Gastrocnemius medialis (tissue), 4 donors: ENCODE data around the gene GSTK1. TPM values are rescaled to one million over a fixed set of nuclear protein-coding genes. Genes with fewer than 3 reads are reported as not detected.

ENCODE experiments used
- ATAC-seq, 2 donors: fragments of 150-250 bp; one replicate each; pipeline ENCODE4 v1.9.1; 2016
- DNase-seq, 2 donors: peaks; one replicate each; pipeline ENCODE4 v3.0.0-alpha.2; 2019
- H3K27ac ChIP-seq, 4 donors: fragments of 200-600 bp; sonication (generic); 1 replicate in 1 of 4; 2 replicates in 3 of 4; pipeline ENCODE4 v1.5.1; 2016 to 2018; ENCODE audit warnings: mild to moderate bottlenecking in 2 of 4, moderate library complexity in 1 of 4
- H3K27me3 ChIP-seq, 3 donors: fragments of 200-600 bp; sonication (generic) in 2 of 3; 1 replicate in 1 of 3; 2 replicates in 2 of 3; pipeline versions ENCODE4 v1.5.1 to v1.6.0; 2016 to 2019; ENCODE audit warnings: mild to moderate bottlenecking in 1 of 3, moderate library complexity in 1 of 3
- H3K36me3 ChIP-seq, 2 donors: fragments of 200-600 bp; sonication (generic) in 1 of 2; one replicate each; pipeline ENCODE4 v1.5.1; 2017 to 2018
- H3K4me1 ChIP-seq, 2 donors: fragments of 200-600 bp; sonication (generic) in 1 of 2; one replicate each; pipeline ENCODE4 v1.5.1; 2016 to 2017; ENCODE audit warnings: mild to moderate bottlenecking in 2 of 2
- H3K4me3 ChIP-seq, 4 donors: fragments of 200-600 bp; sonication (generic) in 3 of 4; 1 replicate in 1 of 4; 2 replicates in 3 of 4; pipeline ENCODE4 v1.5.1; 2016 to 2019; ENCODE audit warnings: mild to moderate bottlenecking in 2 of 4
- H3K9me3 ChIP-seq, 3 donors: fragments of 200-600 bp; sonication (generic) in 2 of 3; 1 replicate in 1 of 3; 2 replicates in 2 of 3; pipeline ENCODE4 v1.5.1; 2016 to 2019
- POLR2A ChIP-seq, 2 donors: fragments of 450-650 bp; IDR thresholded peaks; one replicate each; pipeline ENCODE4 v1.6.1; 2017; ENCODE audit warnings: antibody characterized with exemption in 2 of 2, mild to moderate bottlenecking in 2 of 2, moderate library complexity in 2 of 2
- in situ Hi-C, 4 donors: fragments of 200-750 bp; cut with MboI; loops; one replicate each; pipeline versions ENCODE4 v1.15.0 to v1.8.0; 2017; ENCODE audit warnings: low sequenced_read_pairs in 4 of 4
- intact Hi-C: fragments of 100-400 bp; cut with DNase I; formaldehyde crosslinking; loops from one replicate; pipeline ENCODE4 v1.15.1; 2023; ENCODE audit warnings: low total_unique reads
- total RNA-seq, 4 donors: library from RNA; depleted of rRNA; stranded (reverse); fragments of >200 nt; gene quantifications; one replicate each; pipeline versions ENCODE4 v1.1.0 to v1.2.3, GENCODE V29; 2016
- TF ChIP-seq, protein P1 (sequence below), 5 experiments: fragments of 450-650 bp in 3 of 5; fragments of 200-600 bp in 2 of 5; sonication (generic) in 2 of 5; IDR thresholded peaks in 4 of 5; conservative IDR thresholded peaks in 1 of 5; 1 replicate in 4 of 5; 2 replicates in 1 of 5; pipeline ENCODE4 v1.5.1; 2016 to 2019; ENCODE audit warnings: antibody characterized with exemption in 5 of 5, mild to moderate bottlenecking in 3 of 5, moderate library complexity in 3 of 5

The GSTK1 gene
- total RNA-seq, 4 donors from 2014 or later = 59.5 to 114 (median 85.0) TPM

DNA sequence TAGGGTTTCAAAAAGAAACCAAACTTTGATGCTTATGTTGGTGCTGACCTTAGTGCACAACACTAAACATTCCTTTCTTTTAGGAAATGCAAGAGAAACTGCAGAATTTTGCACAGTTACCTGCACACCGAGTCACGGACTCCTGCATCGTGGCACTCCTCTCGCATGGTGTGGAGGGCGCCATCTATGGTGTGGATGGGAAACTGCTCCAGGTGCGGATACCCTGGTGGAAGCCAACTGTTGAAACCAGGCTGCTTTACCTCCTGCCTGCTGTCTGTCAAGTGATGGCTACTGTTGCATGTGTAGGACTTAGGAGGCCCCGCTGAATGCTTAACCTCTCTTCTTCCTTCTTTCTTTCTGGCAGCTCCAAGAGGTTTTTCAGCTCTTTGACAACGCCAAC lies 36.6 kb downstream of the GSTK1 start:
- intact Hi-C loops (no loop called here), in situ Hi-C loops (loop anchor here in 2 of 4 donors (5.0 to 25.0 kb wide), 2 partner anchors 48 to 587 kb away; no protein-coding TSS in a partner anchor)
- TF ChIP-seq POLR2A (IDR thresholded peaks at IDR 0.05) = no peak
- TF ChIP-seq, protein P1, sequence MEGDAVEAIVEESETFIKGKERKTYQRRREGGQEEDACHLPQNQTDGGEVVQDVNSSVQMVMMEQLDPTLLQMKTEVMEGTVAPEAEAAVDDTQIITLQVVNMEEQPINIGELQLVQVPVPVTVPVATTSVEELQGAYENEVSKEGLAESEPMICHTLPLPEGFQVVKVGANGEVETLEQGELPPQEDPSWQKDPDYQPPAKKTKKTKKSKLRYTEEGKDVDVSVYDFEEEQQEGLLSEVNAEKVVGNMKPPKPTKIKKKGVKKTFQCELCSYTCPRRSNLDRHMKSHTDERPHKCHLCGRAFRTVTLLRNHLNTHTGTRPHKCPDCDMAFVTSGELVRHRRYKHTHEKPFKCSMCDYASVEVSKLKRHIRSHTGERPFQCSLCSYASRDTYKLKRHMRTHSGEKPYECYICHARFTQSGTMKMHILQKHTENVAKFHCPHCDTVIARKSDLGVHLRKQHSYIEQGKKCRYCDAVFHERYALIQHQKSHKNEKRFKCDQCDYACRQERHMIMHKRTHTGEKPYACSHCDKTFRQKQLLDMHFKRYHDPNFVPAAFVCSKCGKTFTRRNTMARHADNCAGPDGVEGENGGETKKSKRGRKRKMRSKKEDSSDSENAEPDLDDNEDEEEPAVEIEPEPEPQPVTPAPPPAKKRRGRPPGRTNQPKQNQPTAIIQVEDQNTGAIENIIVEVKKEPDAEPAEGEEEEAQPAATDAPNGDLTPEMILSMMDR (IDR thresholded peaks at IDR 0.05 in 4 of 5, conservative IDR thresholded peaks at IDR 0.05 in 1 of 5) = peak in 4 of 5 experiments; percentile 14 to 53 (median 22)
- H3K4me3 ChIP-seq = no peak overlapping the region
- H3K27ac ChIP-seq = peak overlapping the region in 1 of 4 donors; percentile 12
- no peaks in the 10 kb centered on the region for H3K27me3 ChIP-seq
- ATAC-seq (peak in 1 of 2 donors; percentile 60), DNase-seq (no peak)
- no peaks in the 10 kb centered on the region for H3K9me3 ChIP-seq
- peaks cover 0 to 13% of the 10 kb centered on the region in 2 donors for H3K4me1 ChIP-seq
- H3K36me3 ChIP-seq = peaks cover 0 to 71% of the 10 kb centered on the region in 2 donors

DNA sequence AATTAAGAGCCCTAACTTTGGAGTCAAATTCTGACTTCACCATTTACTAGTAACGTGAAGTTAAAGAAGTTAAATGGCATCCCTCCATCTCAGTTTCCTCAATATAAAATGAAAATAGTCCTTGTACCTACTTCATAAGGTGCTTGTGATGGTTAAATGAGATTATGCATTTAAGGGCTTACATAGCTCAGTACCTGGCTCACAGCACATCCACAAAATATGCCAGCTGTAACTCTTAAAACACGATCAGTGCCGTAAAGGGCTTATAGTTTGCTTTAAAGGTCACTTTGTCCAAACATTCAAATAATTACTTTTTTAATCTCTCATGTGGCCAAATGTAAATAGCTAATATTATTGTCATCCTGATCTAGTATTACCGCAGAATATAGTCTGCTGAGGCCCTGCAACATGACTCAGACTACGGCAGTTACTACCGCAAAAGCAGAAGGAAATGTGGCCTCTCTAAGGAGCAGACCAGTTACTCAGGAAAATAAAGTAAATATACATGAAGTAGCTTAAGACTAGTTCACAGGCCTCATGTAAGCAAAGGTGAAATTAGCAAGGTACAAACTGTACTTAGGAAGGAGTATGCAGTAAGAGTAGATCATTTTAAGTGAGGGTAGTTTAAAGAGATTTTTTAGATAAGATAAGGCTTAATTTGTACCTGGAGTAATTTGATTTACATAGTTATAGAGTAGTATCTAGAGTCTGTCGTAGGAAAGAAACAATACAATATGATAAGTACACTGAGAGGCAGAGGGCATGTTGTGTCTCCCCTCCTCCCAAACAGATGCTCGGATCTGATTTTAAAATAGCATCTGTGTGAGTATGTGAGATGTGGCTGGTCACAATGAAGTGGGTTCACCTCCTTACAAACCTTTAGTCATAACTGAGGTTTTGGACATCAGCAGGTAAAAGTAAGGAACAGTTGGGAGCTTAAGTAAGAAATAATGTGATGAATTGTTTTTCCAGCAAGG lies 38.0 kb downstream of the GSTK1 start:
- peaks cover 0 to 13% of the 10 kb centered on the region in 2 donors for H3K4me1 ChIP-seq
- ATAC-seq (no peak), DNase-seq (no peak)
- no peaks in the 10 kb centered on the region for H3K27me3 ChIP-seq
- H3K27ac ChIP-seq = no peak overlapping the region
- intact Hi-C loops = no loop called here
- H3K4me3 ChIP-seq = no peak overlapping the region
- no peak for TF ChIP-seq POLR2A (IDR thresholded peaks at IDR 0.05)
- TF ChIP-seq, protein P1 (IDR thresholded peaks at IDR 0.05 in 4 of 5, conservative IDR thresholded peaks at IDR 0.05 in 1 of 5) = no peak
- no peaks in the 10 kb centered on the region for H3K9me3 ChIP-seq
- in situ Hi-C loops = no loop called here
- H3K36me3 ChIP-seq = peaks cover 0 to 68% of the 10 kb centered on the region in 2 donors

DNA sequence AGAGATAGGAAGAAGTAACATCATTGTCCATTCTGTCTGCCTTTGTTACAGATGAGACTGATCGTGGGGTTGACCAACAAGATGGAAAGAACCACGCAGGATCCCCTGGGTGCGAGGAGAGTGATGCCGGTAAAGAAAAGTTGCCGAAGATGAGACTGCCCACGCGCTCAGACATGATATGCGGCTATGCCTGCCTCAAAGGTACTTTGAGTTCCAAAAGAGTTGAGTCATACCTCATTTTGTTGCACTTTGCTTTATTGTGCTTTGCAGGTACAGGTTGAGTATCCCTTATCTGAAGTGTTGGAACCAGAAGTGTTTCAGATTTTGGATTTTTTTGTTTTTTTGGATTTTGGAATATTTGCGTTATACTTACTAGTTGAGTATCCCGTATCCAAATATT lies 40.5 kb downstream of the GSTK1 start:
- Histone ChIP-seq H3K27ac (no peak overlapping the region), H3K36me3 (peaks cover 0 to 68% of the 10 kb centered on the region in 2 donors), H3K9me3 (no peaks in the 10 kb centered on the region), H3K4me3 (no peak overlapping the region), H3K4me1 (peaks cover 10 to 17% of the 10 kb centered on the region in 2 donors), H3K27me3 (no peaks in the 10 kb centered on the region)
- in situ Hi-C loops (no loop called here), intact Hi-C loops (no loop called here)
- ATAC-seq (no peak), DNase-seq (no peak)
- TF ChIP-seq POLR2A (IDR thresholded peaks at IDR 0.05) = no peak
- TF ChIP-seq, protein P1 (IDR thresholded peaks at IDR 0.05 in 4 of 5, conservative IDR thresholded peaks at IDR 0.05 in 1 of 5) = no peak

DNA sequence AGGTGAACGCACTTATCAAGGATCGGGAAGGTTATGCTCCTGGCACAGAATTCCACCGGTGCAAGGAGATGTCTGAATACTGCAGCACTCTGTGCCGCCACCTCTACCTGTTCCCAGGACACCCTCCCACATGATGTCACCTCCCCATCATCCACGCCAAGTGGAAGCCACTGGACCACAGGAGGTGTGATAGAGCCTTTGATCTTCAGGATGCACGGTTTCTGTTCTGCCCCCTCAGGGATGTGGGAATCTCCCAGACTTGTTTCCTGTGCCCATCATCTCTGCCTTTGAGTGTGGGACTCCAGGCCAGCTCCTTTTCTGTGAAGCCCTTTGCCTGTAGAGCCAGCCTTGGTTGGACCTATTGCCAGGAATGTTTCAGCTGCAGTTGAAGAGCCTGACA lies 41.7 kb downstream of the GSTK1 start:
- H3K4me1 ChIP-seq = peaks cover 15 to 18% of the 10 kb centered on the region in 2 donors
- ATAC-seq = no peak
- no peak overlapping the region for H3K4me3 ChIP-seq
- no peak for DNase-seq
- peaks cover 0 to 66% of the 10 kb centered on the region in 2 donors for H3K36me3 ChIP-seq
- intact Hi-C loops = loop anchor here (1.0 kb wide), 1 partner anchor 65 kb away; no protein-coding TSS in a partner anchor
- in situ Hi-C loops = no loop called here
- H3K27me3 ChIP-seq = no peaks in the 10 kb centered on the region
- H3K27ac ChIP-seq = no peak overlapping the region
- H3K9me3 ChIP-seq = no peaks in the 10 kb centered on the region
- TF ChIP-seq, protein P1 (IDR thresholded peaks at IDR 0.05 in 4 of 5, conservative IDR thresholded peaks at IDR 0.05 in 1 of 5) = no peak
- TF ChIP-seq POLR2A (IDR thresholded peaks at IDR 0.05) = no peak
